GM21529 (cell line): ENCODE results near the gene MAGEA11.
"Not testable (repeated sequence)": the region's sequence is repeated elsewhere in the genome, so short reads cannot be mapped to it uniquely, and the experiment has no call there.

ENCODE experiments used
- ATAC-seq: cut with Tn5 transposase; IDR thresholded peaks from one replicate; pipeline ENCODE4 v1.9.1; 2021; ENCODE audit not compliant: unreplicated experiment

MAGEA11 gene

DNA sequence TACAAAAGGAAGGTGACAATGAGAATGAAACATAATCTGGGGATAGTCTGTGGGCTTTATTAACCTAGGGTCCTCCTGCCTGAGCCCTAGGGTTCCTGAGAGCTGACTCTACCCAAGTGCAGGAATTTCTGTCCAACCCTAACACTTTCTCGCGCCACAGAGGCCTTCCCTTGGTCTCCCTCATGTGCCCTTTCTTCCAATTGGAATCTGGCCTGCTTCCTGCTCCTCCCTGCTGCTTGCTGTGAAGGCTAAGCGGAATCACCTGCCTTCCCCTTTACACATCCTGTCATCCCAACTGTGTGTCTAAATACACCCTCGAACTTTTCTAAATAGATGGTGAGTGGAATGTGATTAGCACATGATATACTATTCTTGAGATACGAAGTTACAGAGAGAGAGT is 5.9 kb downstream of the MAGEA11 start:
- no peak for ATAC-seq

DNA sequence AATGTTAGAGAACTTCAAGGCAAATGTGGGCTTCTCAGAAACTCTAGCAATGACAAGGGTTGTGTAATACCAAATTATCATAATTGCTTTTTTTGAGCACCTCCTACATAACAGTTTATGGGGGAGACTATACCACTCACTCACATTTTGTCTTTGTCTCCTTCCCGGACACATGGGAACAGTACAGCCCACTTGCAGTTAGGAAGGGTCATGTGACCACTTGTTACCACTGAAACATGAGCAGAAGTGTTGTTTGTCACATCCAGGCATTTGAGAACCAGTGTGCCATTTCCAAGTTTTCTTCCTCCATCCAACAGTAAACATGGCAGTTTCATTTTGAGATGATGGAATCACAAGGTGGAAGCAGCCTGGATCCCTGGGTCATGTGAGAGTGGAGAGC is 6.9 kb downstream of the MAGEA11 start:
- ATAC-seq = no peak

- no peak for ATAC-seq
Measured at GRCh38 chrX:149720021-149720689, 8.3 kb downstream of the MAGEA11 start.

- not testable (repeated sequence) for ATAC-seq
Measured at GRCh38 chrX:149721241-149721640, 9.4 kb downstream of the MAGEA11 start.

DNA sequence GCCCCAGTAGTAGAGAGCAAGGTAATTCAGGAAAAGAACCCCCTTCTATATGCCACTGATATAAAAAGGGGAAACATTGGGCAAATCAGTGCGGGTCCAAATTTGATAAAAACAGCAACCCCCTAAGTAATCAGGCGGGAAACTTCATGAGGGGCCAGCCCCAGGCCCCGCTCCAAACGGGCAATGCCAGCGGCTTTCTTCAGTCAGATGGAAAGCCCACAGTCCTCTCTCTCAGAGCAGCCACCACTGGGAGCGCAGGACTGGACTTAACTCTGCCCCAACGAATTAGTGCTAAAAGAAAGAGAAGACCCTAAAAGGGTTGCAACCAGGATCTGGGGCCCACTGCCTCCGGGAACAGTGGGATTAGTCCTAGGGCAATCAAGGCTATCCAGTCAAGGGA is 9.9 kb downstream of the MAGEA11 start:
- no peak for ATAC-seq

DNA sequence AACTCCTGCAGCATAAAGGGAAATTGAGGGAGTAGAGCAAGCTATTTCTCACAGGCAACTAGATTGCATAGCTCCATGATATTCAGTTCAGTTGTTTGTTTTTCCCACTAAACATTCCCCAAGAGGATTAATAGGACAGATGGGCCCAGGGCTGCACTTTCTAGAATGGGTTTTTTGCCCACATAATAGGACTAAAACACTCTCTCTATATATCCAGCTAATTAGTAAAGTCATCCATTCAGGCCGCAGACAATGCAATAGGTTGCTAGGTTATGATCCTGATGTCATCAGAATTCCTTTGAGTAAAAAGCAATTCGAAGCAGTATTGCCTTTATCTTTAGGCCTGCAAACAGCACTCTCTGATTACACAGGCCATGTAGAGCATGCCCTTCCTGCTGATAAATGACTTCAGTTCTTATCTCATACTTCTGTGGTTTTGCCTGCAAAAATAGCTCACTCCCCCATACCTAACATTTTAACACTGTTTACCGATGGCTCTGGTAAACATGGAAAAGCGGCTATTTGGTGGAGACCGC is 11.8 kb downstream of the MAGEA11 start:
- ATAC-seq = not testable (repeated sequence)

GRCh38 chrX:149727308-149727707 is 15.4 kb downstream of the MAGEA11 start:
- ATAC-seq = not testable (repeated sequence)

- ATAC-seq = not testable (repeated sequence)
Measured at GRCh38 chrX:149742269-149742668, 30.4 kb downstream of the MAGEA11 start.

GRCh38 chrX:149746390-149747007 is 34.6 kb downstream of the MAGEA11 start:
- ATAC-seq = not testable (repeated sequence)

GRCh38 chrX:149757206-149758067 is 45.6 kb downstream of the MAGEA11 start:
- ATAC-seq = no peak

- no peak for ATAC-seq
Measured at GRCh38 chrX:149758068-149758714, 46.3 kb downstream of the MAGEA11 start.

- not testable (repeated sequence) for ATAC-seq
Measured at GRCh38 chrX:149758715-149759078, 46.8 kb downstream of the MAGEA11 start.

DNA sequence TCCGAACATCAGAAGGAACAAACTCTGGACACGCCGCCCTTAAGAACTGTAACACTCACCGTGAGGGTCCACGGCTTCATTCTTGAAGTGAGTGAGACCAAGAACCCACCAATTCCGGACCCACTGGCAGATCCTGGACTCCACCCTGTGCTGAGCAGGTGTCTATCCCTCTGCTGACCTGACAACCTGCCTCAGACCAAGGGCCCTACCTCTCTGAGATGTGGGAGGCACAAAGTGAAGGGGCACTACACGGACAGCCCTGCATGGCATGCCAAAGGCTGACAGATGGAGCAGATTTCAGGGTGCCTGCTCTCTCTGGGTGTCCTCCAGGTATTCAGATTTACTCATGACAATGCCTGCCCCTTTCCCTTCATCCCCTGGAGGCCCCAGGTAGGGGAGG is 48.0 kb downstream of the MAGEA11 start:
- no peak for ATAC-seq

GRCh38 chrX:149760965-149761364 is 49.1 kb downstream of the MAGEA11 start:
- ATAC-seq = no peak

DNA sequence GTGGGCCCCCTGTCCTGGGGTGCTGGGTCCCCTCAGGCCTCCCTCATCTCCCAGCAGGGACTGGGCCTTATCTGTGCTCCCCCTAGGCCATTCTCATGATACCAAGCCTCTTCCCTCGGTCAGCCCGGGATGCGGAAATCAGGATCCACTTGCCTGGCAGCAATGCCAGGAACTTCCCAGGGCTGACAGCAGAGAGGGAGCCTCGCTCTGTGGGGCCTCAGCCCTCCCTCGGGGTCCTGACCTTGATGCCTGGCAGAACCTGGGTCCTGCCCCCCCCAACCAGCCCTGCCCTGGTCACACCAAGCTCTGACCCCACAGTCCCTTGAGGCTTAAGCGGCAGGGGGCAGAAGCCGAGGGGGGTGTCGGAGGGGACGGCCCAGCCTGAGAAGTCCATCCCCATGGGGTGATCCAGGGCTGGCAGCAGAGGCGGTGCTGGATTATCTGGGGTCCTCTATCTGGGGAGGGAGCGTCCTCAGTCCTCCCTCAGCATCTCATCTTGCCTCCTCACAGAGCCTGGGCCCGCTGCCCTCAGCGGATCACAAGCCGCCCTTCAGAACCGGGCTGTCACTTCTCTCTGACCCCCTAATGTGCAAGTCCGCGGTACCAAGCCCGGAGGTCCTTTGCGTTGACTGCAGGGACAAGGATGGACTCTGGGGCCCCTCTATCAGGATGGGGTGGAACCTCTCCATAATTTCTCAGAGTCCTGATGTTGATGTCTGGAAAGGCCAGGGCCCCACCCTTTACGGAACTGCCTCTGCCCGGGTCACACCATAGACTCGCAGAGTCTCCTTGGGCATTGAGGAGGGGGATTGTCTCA is 50.2 kb downstream of the MAGEA11 start:
- ATAC-seq = not testable (repeated sequence)

- ATAC-seq = no peak
Measured at GRCh38 chrX:149762696-149763614, 51.1 kb downstream of the MAGEA11 start.
